Lower leg skin (tissue), 3 donors: ENCODE results near the gene GLOD4.

ENCODE experiments used
- CTCF ChIP-seq, 3 donors: fragments of 450-650 bp; IDR thresholded peaks; one replicate each; pipeline ENCODE4 v1.5.1; 2016; ENCODE audit warnings: antibody characterized with exemption in 3 of 3, mild to moderate bottlenecking in 3 of 3, moderate library complexity in 2 of 3
- POLR2A ChIP-seq, 2 donors: fragments of 450-650 bp; IDR thresholded peaks; one replicate each; pipeline ENCODE4 v1.6.1; 2016 to 2017; ENCODE audit warnings: antibody characterized with exemption in 2 of 2, mild to moderate bottlenecking in 1 of 2, moderate library complexity in 1 of 2

- TF ChIP-seq CTCF (IDR thresholded peaks at IDR 0.05) (no peak), POLR2A (IDR thresholded peaks at IDR 0.05) (no peak)
Observed at GRCh38 chr17:830950-831349, 48.9 kb upstream of the GLOD4 start.
